Measurements from ENCODE around the gene C1QTNF7.

GRCh38 chr4:15413010-15413622, 14.7 kb upstream of the C1QTNF7 start:
- TF ChIP-seq EZH2phosphoT487 (IDR thresholded peaks at IDR 0.05; ENCODE audit: insufficient read depth, low read depth): no peak
- no peak for TF ChIP-seq EZH2 (IDR thresholded peaks at IDR 0.05; ENCODE audit: insufficient read depth, poor library complexity, severe bottlenecking)
